GM12892 (cell line): ENCODE data around the gene CCDC120.

Source experiments
- POLR2AphosphoS5 ChIP-seq: IDR thresholded peaks from 2 replicates; pipeline ENCODE4 v1.6.1; 2011; ENCODE audit warnings: low read depth, low read length, control low read depth
- TAF1 ChIP-seq: IDR thresholded peaks from 2 replicates; pipeline ENCODE4 v1.6.1; 2011; ENCODE audit warnings: low read depth, mild to moderate bottlenecking, control low read depth, low read length, borderline replicate concordance

DNA sequence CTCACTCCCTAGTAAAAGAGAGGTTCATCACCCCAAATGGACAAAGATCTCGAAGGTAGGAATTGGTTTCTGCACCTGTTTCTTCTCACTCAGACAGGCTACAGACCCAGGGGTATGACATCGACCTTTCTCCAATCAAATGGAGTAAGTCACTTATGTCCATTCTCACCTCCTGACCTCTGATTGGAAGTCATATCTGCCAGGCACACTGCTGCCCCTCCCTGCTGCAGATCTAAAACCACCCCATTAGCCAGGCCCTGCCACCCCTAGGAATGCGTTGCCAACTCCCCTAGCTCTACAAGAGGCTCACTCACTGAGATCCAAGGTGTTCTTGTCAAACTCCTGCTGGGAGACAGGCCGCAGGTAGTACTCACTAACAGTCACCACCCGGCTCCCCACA lies 57.9 kb downstream of the CCDC120 start:
- TF ChIP-seq TAF1 = no peak
- no peak for TF ChIP-seq POLR2AphosphoS5
